ENCODE results near the gene SNX14.

DNA sequence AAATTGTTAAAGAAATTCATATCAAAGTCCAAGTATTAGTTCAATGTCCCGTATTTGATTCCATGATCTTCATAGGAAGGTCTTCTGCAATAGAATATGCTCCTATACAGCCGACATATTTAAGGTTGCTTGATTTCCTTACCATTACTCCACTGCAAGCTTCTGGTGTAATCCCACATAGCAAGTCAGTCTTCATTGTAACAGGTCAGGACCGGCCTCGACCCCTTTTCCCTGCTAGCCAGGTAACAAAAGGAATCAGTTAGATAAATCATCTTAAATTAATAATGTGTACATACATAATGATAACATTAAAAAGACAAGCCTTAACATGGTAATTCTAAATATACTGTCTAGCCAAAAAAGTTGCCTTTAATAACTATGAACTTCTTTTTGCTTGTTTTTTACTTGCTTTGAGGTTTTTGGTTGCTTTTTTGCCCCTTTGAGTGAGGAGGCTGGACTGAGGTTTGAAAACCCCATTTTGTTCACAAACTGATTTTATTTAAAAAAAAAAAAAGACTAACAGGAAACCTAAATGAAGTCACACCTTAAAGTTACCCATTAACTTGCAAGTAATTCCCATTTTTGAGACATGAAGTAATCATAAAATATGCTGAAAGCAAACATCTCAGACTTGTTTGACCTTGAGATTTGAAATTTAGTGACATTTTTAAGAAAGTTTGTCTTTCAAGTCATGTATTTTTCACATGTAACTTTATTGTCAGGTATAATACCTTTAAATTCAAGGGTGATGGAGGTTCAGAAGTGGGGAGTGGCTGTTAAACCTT, 19.2 kb upstream of the SNX14 start:
- TF ChIP-seq TOX (CRISPR knock-in tag; IDR thresholded peaks at IDR 0.05; ENCODE audit: borderline replicate concordance): no peak
- no peak for TF ChIP-seq ZFP3 (CRISPR knock-in tag; IDR thresholded peaks at IDR 0.05)
- TF ChIP-seq RARB (CRISPR knock-in tag; IDR thresholded peaks at IDR 0.05): no peak
- no peak for TF ChIP-seq ZC3H10 (CRISPR knock-in tag; IDR thresholded peaks at IDR 0.05)
- no peak for TF ChIP-seq ZNF8 (CRISPR knock-in tag; IDR thresholded peaks at IDR 0.05)
- no peak for TF ChIP-seq GLIS3 (CRISPR knock-in tag; IDR thresholded peaks at IDR 0.05)
